HL-60 (cell line): Measurements from ENCODE around the gene ARHGEF9.

Experiments used
- POLR2AphosphoS5 ChIP-seq: IDR thresholded peaks from 2 replicates; pipeline ENCODE4 v1.6.1; 2012; ENCODE audit warnings: low read depth
- SPI1 ChIP-seq: IDR thresholded peaks from 2 replicates; pipeline ENCODE4 v1.6.1; 2012; ENCODE audit warnings: low read depth, mild to moderate bottlenecking, borderline replicate concordance
- TF ChIP-seq, protein P1 (sequence below): IDR thresholded peaks from one replicate; pipeline ENCODE4 v1.5.1; 2011; ENCODE audit warnings: low read length, control low read depth, inconsistent platforms; ENCODE audit not compliant: insufficient read depth

GRCh38 chrX:63782515-63782914 is 2.5 kb downstream of the ARHGEF9 start:
- TF ChIP-seq, protein P1, sequence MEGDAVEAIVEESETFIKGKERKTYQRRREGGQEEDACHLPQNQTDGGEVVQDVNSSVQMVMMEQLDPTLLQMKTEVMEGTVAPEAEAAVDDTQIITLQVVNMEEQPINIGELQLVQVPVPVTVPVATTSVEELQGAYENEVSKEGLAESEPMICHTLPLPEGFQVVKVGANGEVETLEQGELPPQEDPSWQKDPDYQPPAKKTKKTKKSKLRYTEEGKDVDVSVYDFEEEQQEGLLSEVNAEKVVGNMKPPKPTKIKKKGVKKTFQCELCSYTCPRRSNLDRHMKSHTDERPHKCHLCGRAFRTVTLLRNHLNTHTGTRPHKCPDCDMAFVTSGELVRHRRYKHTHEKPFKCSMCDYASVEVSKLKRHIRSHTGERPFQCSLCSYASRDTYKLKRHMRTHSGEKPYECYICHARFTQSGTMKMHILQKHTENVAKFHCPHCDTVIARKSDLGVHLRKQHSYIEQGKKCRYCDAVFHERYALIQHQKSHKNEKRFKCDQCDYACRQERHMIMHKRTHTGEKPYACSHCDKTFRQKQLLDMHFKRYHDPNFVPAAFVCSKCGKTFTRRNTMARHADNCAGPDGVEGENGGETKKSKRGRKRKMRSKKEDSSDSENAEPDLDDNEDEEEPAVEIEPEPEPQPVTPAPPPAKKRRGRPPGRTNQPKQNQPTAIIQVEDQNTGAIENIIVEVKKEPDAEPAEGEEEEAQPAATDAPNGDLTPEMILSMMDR, result no peak
- TF ChIP-seq SPI1, result no peak
- no peak for TF ChIP-seq POLR2AphosphoS5
